NCI-H524 treated with DMSO at 0.1 percent for 48 hours (cell line): Measurements from ENCODE around the gene ANKIB1.
"Not testable (repeated sequence)": the region's sequence is repeated elsewhere in the genome, so short reads cannot be mapped to it uniquely, and the experiment has no call there.

Source experiments
- DNase-seq: peaks from one replicate; lab custom pipeline; 2025; lab: John Stamatoyannopoulos, UW

The ANKIB1 gene

GRCh38 chr7:92325858-92326257 lies 80.1 kb downstream of the ANKIB1 start:
- DNase-seq = no peak

- no peak for DNase-seq
These were observed 85.2 kb downstream of the ANKIB1 start for GRCh38 chr7:92330835-92331438.

GRCh38 chr7:92331508-92331907 lies 85.7 kb downstream of the ANKIB1 start:
- no peak for DNase-seq

- DNase-seq = no peak
These were observed 87.0 kb downstream of the ANKIB1 start for GRCh38 chr7:92332782-92333181.

GRCh38 chr7:92333866-92334265 lies 88.1 kb downstream of the ANKIB1 start:
- DNase-seq = no peak

GRCh38 chr7:92335574-92335973 lies 89.8 kb downstream of the ANKIB1 start:
- no peak for DNase-seq

GRCh38 chr7:92336662-92337340 lies 91.0 kb downstream of the ANKIB1 start:
- no peak for DNase-seq

- DNase-seq = no peak
These were observed 94.2 kb downstream of the ANKIB1 start for GRCh38 chr7:92340016-92340415.

GRCh38 chr7:92343714-92344113 lies 97.9 kb downstream of the ANKIB1 start:
- DNase-seq = no peak

GRCh38 chr7:92352009-92352408 lies 106.2 kb downstream of the ANKIB1 start:
- DNase-seq = no peak

GRCh38 chr7:92354214-92354613 lies 108.4 kb downstream of the ANKIB1 start:
- DNase-seq = no peak

GRCh38 chr7:92356406-92356805 lies 110.6 kb downstream of the ANKIB1 start:
- no peak for DNase-seq

GRCh38 chr7:92357260-92357659 lies 111.5 kb downstream of the ANKIB1 start:
- no peak for DNase-seq

GRCh38 chr7:92359179-92359578 lies 113.4 kb downstream of the ANKIB1 start:
- not testable (repeated sequence) for DNase-seq

- DNase-seq = no peak
These were observed 114.0 kb downstream of the ANKIB1 start for GRCh38 chr7:92359801-92360200.

GRCh38 chr7:92360387-92360786 lies 114.6 kb downstream of the ANKIB1 start:
- no peak for DNase-seq

- no peak for DNase-seq
These were observed 116.4 kb downstream of the ANKIB1 start for GRCh38 chr7:92362131-92362530.

GRCh38 chr7:92366730-92367129 lies 121.0 kb downstream of the ANKIB1 start:
- DNase-seq = no peak

GRCh38 chr7:92368741-92369140 lies 123.0 kb downstream of the ANKIB1 start:
- DNase-seq = no peak

- no peak for DNase-seq
These were observed 129.2 kb downstream of the ANKIB1 start for GRCh38 chr7:92375013-92375412.

- no peak for DNase-seq
These were observed 145.3 kb downstream of the ANKIB1 start for GRCh38 chr7:92391071-92391470.

- DNase-seq = no peak
These were observed 151.8 kb downstream of the ANKIB1 start for GRCh38 chr7:92397542-92397941.

- DNase-seq = no peak
These were observed 154.2 kb downstream of the ANKIB1 start for GRCh38 chr7:92400013-92400412.
